ENCODE data around the gene KIAA2012.

DNA sequence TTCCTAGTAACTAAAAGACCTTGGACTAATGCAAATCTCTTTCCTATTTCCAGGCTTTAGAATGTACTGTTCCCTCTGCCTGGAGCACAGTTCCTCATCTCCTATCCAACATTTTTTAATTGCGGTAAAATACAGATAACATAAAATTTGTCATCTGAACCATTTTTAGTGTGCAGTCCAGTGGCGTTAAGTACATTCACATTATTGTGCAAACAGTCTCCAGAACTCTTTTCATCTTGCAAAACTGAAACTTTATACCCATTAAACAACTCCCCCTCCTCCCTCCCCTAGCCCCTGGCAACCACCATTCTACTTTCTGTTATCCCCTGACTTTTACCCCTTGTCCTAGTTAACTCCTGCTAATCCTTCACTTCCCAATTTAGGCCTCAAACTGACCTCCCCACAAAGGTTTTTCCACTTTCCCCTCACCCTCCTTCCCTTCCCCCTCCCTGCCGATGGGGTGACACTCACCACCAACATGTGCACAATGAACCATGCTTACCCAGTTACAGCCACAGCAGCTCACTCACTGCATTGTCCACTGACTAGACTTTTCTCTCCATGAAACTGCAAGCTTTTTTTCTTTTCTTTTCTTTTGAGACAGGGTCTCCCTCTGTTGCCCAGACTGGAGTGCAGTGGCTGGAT is 54.8 kb downstream of the KIAA2012 start:
- TF ChIP-seq POLR2AphosphoS5 (IDR thresholded peaks at IDR 0.05; ENCODE audit: low read depth, low read length): no peak
- TF ChIP-seq POLR2A (IDR thresholded peaks at IDR 0.05; ENCODE audit: low read depth, low read length): no peak

Data from GM12892 (cell line).